ENCODE data around the gene SLC37A3. TPM values are rescaled to one million over a fixed set of nuclear protein-coding genes. Genes with fewer than 3 reads are reported as not detected.

Gene SLC37A3
- total and polyA plus RNA-seq, 9 donors, result 25.2 to 41.2 (median 33.8) TPM

Other genes starting within 250 kb of the SLC37A3 start
- 7.4 TPM for gene KDM7A, start 221.5 kb downstream of the SLC37A3 start, total RNA-seq
- gene KDM7A, start 221.5 kb downstream of the SLC37A3 start, polyA plus RNA-seq (ENCODE audit: insufficient read depth in 1 of 8, insufficient read length in 8 of 8, low replicate concordance in 1 of 8), result 1 to 10 TPM; 6.0 to 7.6 (median 6.6) TPM
- gene RAB19, start 5.5 kb upstream of the SLC37A3 start, total RNA-seq, result not detected
- not detected for gene RAB19, start 5.5 kb upstream of the SLC37A3 start, polyA plus RNA-seq (ENCODE audit: insufficient read depth in 1 of 8, insufficient read length in 8 of 8, low replicate concordance in 1 of 8)
- gene MKRN1, start 81.0 kb upstream of the SLC37A3 start, total RNA-seq, result 69.1 TPM
- 10 to 100 TPM; 75.8 to 87.3 (median 79.1) TPM for gene MKRN1, start 81.0 kb upstream of the SLC37A3 start, polyA plus RNA-seq (ENCODE audit: insufficient read depth in 1 of 8, insufficient read length in 8 of 8, low replicate concordance in 1 of 8)
- gene DENND2A, start 242.3 kb upstream of the SLC37A3 start, total RNA-seq, result 23.9 TPM
- 10 to 100 TPM; 43.0 to 72.2 (median 50.3) TPM for gene DENND2A, start 242.3 kb upstream of the SLC37A3 start, polyA plus RNA-seq (ENCODE audit: insufficient read depth in 1 of 8, insufficient read length in 8 of 8, low replicate concordance in 1 of 8)

Data from muscle of leg (tissue), 9 donors.